GM23248 (cell line): ENCODE results near the gene SCRN2. TPM values are rescaled to one million over a fixed set of nuclear protein-coding genes. Genes with fewer than 3 reads are reported as not detected.

Experiments
- DNase-seq: peaks from one replicate; pipeline ENCODE4 v3.0.0-alpha.2; 2015
- H2AFZ ChIP-seq: fragments of 200-600 bp; sonication (generic); 2 replicates; pipeline ENCODE4 v1.6.1; 2016; ENCODE audit warnings: antibody characterized with exemption
- H3F3A ChIP-seq: fragments of 200-600 bp; sonication (generic); 2 replicates; pipeline ENCODE4 v1.6.1; 2016; ENCODE audit warnings: mild to moderate bottlenecking, antibody characterized with exemption, mixed run types; ENCODE audit not compliant: insufficient read depth
- H3K27ac ChIP-seq: fragments of 200-600 bp; sonication (generic); 2 replicates; pipeline ENCODE4 v1.5.1; 2016; ENCODE audit warnings: mild to moderate bottlenecking
- H3K27me3 ChIP-seq: fragments of 200-600 bp; sonication (generic); replicated peaks from 2 replicates; pipeline ENCODE4 v1.6.1; 2016; ENCODE audit warnings: mild to moderate bottlenecking; ENCODE audit not compliant: insufficient read depth
- H3K36me3 ChIP-seq: fragments of 200-600 bp; sonication (generic); 2 replicates; pipeline ENCODE4 v1.6.1; 2016; ENCODE audit warnings: low read depth, mild to moderate bottlenecking
- H3K4me1 ChIP-seq: fragments of 200-600 bp; sonication (generic); 2 replicates; pipeline ENCODE4 v1.6.1; 2016; ENCODE audit warnings: mild to moderate bottlenecking; ENCODE audit not compliant: insufficient read depth
- H3K4me2 ChIP-seq: fragments of 200-600 bp; sonication (generic); one replicate; pipeline ENCODE4 v1.6.1; 2016; ENCODE audit warnings: mild to moderate bottlenecking; ENCODE audit not compliant: unreplicated experiment
- H3K4me3 ChIP-seq: fragments of 200-600 bp; sonication (generic); 2 replicates; pipeline ENCODE4 v1.5.1; 2016; ENCODE audit warnings: mild to moderate bottlenecking
- H3K79me2 ChIP-seq: fragments of 200-600 bp; sonication (generic); 2 replicates; pipeline ENCODE4 v1.6.1; 2016; ENCODE audit warnings: mild to moderate bottlenecking; ENCODE audit not compliant: insufficient read depth
- H3K9ac ChIP-seq: fragments of 200-600 bp; sonication (generic); 2 replicates; pipeline ENCODE4 v1.6.1; 2016; ENCODE audit warnings: mild to moderate bottlenecking
- H3K9me2 ChIP-seq: fragments of 200-600 bp; sonication (generic); 2 replicates; pipeline ENCODE4 v1.6.1; 2016; ENCODE audit warnings: mixed run types, mild to moderate bottlenecking, moderate library complexity; ENCODE audit not compliant: insufficient read depth
- H3K9me3 ChIP-seq: fragments of 200-600 bp; sonication (generic); one replicate; pipeline ENCODE4 v1.6.1; 2017; ENCODE audit warnings: low read depth
- H4K20me1 ChIP-seq: fragments of 200-600 bp; sonication (generic); 2 replicates; pipeline ENCODE4 v1.6.0; 2016; ENCODE audit not compliant: insufficient read depth
- EZH2 ChIP-seq: fragments of 200-600 bp; sonication (generic); IDR thresholded peaks from 2 replicates; pipeline ENCODE4 v1.6.1; 2018; ENCODE audit warnings: antibody characterized with exemption, mild to moderate bottlenecking; ENCODE audit not compliant: insufficient read depth, poor library complexity, severe bottlenecking
- EZH2phosphoT487 ChIP-seq: fragments of 200-600 bp; sonication (generic); IDR thresholded peaks from 2 replicates; pipeline ENCODE4 v1.6.1; 2018; ENCODE audit warnings: antibody characterized with exemption, moderate library complexity, mild to moderate bottlenecking, low read depth; ENCODE audit not compliant: insufficient read depth
- WGBS, 2 experiments: methylation state at CpG; one replicate each; pipeline ENCODE4 v1.1.6; 2015 to 2017; ENCODE audit warnings: low lambda C conversion rate in 2 of 2, low coverage in 1 of 2; ENCODE audit errors: missing lambda C conversion rate in 2 of 2; 5-methylcytosine and 5-hydroxymethylcytosine counted together
- in situ Hi-C: fragments of 300-500 bp; cut with MboI; formaldehyde crosslinking; loops from 2 replicates; pipeline ENCODE4 v1.15.0; 2020
- polyA plus RNA-seq: library from polyadenylated mRNA; unstranded; fragments of >200 nt; fragmentation: Nextera tagmentation; extraction: Ambion mirVana; gene quantifications from 2 replicates; pipeline ENCODE4 v1.2.1, GENCODE V29; 2016
- total RNA-seq: library from RNA; depleted of rRNA; stranded (reverse); fragments of >200 nt; shearing (Covaris generic); gene quantifications from 2 replicates; pipeline ENCODE4 v1.2.3, GENCODE V29; 2014

The SCRN2 gene
- total and polyA plus RNA-seq, 2 experiments from 2014 or later, result 39.5 to 41.2 TPM

DNA sequence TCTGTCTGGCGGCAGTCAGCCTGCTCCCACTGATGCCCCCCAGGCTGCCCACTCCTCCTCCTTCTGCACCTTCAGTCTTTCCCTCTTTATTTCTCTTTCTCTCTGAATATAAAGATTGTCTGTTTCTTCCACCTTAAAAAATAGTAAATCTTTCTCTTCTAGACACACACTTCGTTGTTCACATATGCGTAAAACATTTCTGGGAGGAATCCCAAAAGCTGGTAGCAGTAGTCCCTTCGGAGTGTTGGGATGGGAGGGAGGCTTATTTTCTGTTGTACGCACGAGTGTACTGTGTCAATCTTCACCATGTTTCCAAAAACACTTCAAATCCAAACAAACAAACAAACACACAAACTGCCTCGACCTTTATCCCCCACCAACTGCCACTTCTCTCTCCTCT is 29.4 kb downstream of the SCRN2 start:
- no peaks in the 10 kb centered on the region for H3K9me3 ChIP-seq
- no peak overlapping the region for H2AFZ ChIP-seq
- peaks cover 10% of the 10 kb centered on the region for H3K4me1 ChIP-seq
- H3K4me3 ChIP-seq, result no peak overlapping the region
- H4K20me1 ChIP-seq, result no peaks in the 10 kb centered on the region
- no peak overlapping the region for H3K9ac ChIP-seq
- no peaks in the 10 kb centered on the region for H3K79me2 ChIP-seq
- no peak overlapping the region for H3K27ac ChIP-seq
- 69 to 70% methylated on average over 7 of the region's 7 CpGs for WGBS, 2 experiments
- in situ Hi-C loops, result no loop called here
- no peaks in the 10 kb centered on the region for H3K9me2 ChIP-seq
- DNase-seq, result no peak
- TF ChIP-seq EZH2, result no peak
- TF ChIP-seq EZH2phosphoT487, result no peak
- H3K27me3 ChIP-seq, result no peaks in the 10 kb centered on the region
- no peaks in the 10 kb centered on the region for H3K36me3 ChIP-seq
- no peak overlapping the region for H3K4me2 ChIP-seq
- H3F3A ChIP-seq, result peaks cover 14% of the 10 kb centered on the region; the same call in 1 of the 2 replicates

GRCh38 chr17:47810901-47811635 is 30.0 kb downstream of the SCRN2 start:
- no peaks in the 10 kb centered on the region for H3K27me3 ChIP-seq
- peaks cover 14% of the 10 kb centered on the region; the same call in 1 of the 2 replicates for H3F3A ChIP-seq
- H3K9me2 ChIP-seq, result no peaks in the 10 kb centered on the region
- DNase-seq, result no peak
- H3K4me3 ChIP-seq, result no peak overlapping the region
- no peak overlapping the region for H2AFZ ChIP-seq
- in situ Hi-C loops, result no loop called here
- no peak overlapping the region for H3K9ac ChIP-seq
- TF ChIP-seq EZH2 (no peak), EZH2phosphoT487 (no peak)
- H3K4me2 ChIP-seq, result no peak overlapping the region
- H4K20me1 ChIP-seq, result no peaks in the 10 kb centered on the region
- peaks cover 10% of the 10 kb centered on the region for H3K4me1 ChIP-seq
- H3K79me2 ChIP-seq, result no peaks in the 10 kb centered on the region
- WGBS, 2 experiments, result 75% methylated on average over 8 to 9 of the region's 9 CpGs
- H3K36me3 ChIP-seq, result no peaks in the 10 kb centered on the region
- no peaks in the 10 kb centered on the region for H3K9me3 ChIP-seq
- H3K27ac ChIP-seq, result no peak overlapping the region

- no peaks in the 10 kb centered on the region for H3K79me2 ChIP-seq
- peaks cover 10% of the 10 kb centered on the region for H3K4me1 ChIP-seq
- no peaks in the 10 kb centered on the region for H4K20me1 ChIP-seq
- no peaks in the 10 kb centered on the region for H3K27me3 ChIP-seq
- no peaks in the 10 kb centered on the region for H3K36me3 ChIP-seq
- H3K27ac ChIP-seq, result peak overlapping the region; percentile 41
- H3F3A ChIP-seq, result peaks cover 14% of the 10 kb centered on the region; the same call in 1 of the 2 replicates
- no peak overlapping the region for H2AFZ ChIP-seq
- 43% methylated on average over 10 of the region's 10 CpGs for WGBS, 2 experiments
- H3K4me2 ChIP-seq, result peak overlapping the region; percentile 7
- peak overlapping the region; percentile 18; the same call in 1 of the 2 replicates for H3K9ac ChIP-seq
- DNase-seq, result peak; percentile 94
- no peaks in the 10 kb centered on the region for H3K9me2 ChIP-seq
- TF ChIP-seq EZH2 (no peak), EZH2phosphoT487 (no peak)
- H3K9me3 ChIP-seq, result no peaks in the 10 kb centered on the region
- in situ Hi-C loops, result no loop called here
- no peak overlapping the region for H3K4me3 ChIP-seq
These were observed 30.8 kb downstream of the SCRN2 start for GRCh38 chr17:47810200-47810821.

DNA sequence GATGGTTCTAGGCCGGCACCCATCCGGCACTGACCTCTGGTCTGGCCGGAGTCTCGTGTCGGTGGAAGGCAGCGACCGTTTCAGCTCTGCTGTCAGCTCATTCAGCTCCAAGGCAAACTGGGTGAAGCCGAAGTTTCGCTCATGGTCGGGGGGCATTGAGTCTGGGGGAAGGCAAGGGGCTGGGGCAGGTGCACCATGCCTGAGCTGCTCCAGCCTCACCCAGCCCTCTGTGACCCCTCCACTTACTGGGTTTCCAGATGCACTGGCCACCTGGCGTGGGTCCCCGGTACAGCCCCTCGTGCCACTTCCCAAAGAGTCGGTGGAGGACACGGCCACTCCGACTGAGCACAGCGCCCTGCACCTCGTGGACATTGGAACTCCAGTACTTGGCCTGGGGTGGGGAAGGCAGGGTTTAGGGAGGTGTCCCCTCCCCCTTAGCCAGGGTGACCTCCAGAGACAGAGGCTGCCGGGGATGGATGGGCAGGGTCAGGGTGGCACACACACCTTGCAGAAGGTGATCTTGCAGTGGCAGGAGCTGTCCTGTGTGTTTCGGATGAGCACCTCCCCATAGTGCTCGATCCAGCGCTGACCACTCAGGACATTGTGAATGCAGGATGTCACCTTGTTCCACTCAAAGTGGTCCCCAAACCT is 32.1 kb downstream of the SCRN2 start:
- no peaks in the 10 kb centered on the region for H3K36me3 ChIP-seq
- no peak for DNase-seq
- no peaks in the 10 kb centered on the region; the same call in 1 of the 2 replicates for H3K27me3 ChIP-seq
- H3K9me2 ChIP-seq, result no peaks in the 10 kb centered on the region
- in situ Hi-C loops, result no loop called here
- peaks cover 10% of the 10 kb centered on the region for H3K4me1 ChIP-seq
- no peak overlapping the region for H2AFZ ChIP-seq
- H3K4me2 ChIP-seq, result no peak overlapping the region
- H3K9ac ChIP-seq, result no peak overlapping the region
- H4K20me1 ChIP-seq, result no peaks in the 10 kb centered on the region
- TF ChIP-seq EZH2phosphoT487 (no peak), EZH2 (no peak)
- WGBS, 2 experiments, result 96 to 97% methylated on average over 17 to 22 of the region's 22 CpGs
- H3K79me2 ChIP-seq, result no peaks in the 10 kb centered on the region
- no peak overlapping the region for H3K27ac ChIP-seq
- H3K9me3 ChIP-seq, result no peaks in the 10 kb centered on the region
- H3K4me3 ChIP-seq, result no peak overlapping the region
- H3F3A ChIP-seq, result peaks cover 14% of the 10 kb centered on the region; the same call in 1 of the 2 replicates
